Stimulated activated CD8-positive, alpha-beta memory T cell treated with anti-CD3 and anti-CD28 coated beads, Interleukin-12 subunit alpha, Interleukin-12 subunit beta, amount 100 ng/mL, for 24 hours (primary cell): ENCODE results near the gene PTPRE.
"Not testable (repeated sequence)": the region's sequence is repeated elsewhere in the genome, so short reads cannot be mapped to it uniquely, and the experiment has no call there.

ENCODE experiments used
- DNase-seq: peaks from one replicate; pipeline ENCODE4 v3.0.0-alpha.2; 2020; ENCODE audit errors: extremely low read depth

PTPRE gene

DNA sequence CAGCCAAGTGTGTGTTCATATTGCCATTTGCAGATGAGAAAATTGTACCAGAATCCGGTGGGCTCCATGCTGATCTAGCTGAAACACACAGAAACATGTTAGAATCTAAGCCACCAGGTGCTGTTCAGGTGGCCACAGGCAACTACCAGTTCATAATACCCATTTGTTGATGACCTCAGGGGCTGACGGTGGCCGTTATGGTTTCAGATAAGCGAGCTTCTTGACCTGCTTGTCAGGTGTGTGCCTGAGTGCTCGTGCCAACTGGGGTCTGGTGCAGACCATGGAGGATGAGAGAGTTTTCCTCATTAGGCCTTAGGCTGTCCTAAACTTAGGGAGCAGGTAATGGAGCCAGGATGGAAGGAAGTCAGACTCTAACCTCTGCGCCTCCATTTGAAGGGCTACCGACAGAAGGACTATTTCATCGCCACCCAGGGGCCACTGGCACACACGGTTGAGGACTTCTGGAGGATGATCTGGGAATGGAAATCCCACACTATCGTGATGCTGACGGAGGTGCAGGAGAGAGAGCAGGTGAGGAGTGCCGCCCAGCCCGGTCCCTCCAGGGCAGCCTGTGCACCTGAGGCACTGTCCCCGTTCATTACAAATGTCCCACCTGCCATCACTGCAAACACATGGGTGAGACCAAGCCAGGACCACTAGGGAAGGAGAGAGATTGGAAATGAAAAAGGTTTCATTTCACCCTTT is 166.2 kb downstream of the PTPRE start:
- DNase-seq: no peak

DNA sequence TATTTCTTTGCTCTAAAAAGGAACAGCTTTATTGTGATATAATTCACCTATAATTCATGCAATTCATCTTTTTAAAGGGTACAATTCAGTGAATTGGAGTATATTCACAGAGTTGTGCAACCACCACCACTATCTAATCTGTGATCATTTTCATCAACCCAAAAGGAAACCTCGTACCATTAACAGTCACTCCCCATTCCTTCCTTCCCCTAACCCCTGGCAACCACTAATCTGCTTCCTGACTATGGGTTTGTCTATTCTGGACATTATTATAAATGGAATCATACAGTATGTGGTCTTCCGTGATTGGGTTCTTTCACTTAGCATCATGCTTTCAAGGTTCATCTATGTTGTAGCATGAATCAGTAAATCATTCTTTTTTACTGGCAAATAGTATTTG is 167.0 kb downstream of the PTPRE start:
- DNase-seq: no peak

DNA sequence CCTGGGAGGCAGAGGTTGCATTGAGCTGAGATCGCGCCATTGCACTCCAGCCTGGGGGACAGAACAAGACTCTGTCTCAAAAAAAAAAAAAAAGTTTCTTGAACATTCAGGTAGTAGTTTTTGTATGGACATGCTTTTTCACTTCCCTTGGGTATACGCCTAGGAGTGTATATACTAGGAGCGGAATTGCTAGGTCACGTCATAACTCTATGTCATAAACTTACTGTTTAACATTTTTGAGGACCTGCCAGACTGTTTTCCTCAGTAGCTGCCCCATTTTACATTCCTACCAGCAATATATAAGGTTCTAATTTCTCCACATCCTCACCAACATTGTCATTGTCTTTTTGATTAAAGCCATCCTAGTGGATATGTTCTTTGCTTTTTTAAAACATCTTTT is 167.7 kb downstream of the PTPRE start:
- DNase-seq: no peak

DNA sequence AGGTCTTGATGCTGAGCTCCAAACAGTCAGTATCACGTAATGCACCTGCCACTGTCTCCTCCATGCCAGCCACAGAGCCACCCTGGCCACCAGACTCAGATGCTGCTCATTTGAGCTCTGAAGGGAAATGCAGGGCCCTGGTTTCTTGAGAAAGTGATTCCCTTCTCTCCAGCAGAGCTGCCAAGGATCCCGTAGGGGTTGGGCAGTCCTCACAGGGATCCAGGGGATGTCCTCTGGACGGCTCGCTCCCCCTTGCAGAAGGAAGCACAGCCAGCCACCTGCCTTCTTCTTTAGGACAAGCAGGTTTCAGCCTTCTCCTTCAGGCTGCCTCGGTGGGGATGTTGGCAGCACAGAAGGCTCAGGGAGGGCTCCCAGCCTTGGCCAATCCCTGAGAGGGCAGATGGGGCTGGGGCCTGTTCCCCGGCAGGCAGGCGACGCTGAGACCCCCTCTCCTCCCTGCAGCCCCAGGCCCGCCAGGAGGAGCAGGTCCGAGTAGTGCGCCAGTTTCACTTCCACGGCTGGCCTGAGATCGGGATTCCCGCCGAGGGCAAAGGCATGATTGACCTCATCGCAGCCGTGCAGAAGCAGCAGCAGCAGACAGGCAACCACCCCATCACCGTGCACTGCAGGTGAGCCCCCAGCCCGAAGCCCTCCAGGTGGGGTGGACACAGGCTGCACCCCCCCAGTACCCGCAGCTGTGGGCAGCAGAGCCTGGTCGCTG is 170.4 kb downstream of the PTPRE start:
- DNase-seq: no peak

DNA sequence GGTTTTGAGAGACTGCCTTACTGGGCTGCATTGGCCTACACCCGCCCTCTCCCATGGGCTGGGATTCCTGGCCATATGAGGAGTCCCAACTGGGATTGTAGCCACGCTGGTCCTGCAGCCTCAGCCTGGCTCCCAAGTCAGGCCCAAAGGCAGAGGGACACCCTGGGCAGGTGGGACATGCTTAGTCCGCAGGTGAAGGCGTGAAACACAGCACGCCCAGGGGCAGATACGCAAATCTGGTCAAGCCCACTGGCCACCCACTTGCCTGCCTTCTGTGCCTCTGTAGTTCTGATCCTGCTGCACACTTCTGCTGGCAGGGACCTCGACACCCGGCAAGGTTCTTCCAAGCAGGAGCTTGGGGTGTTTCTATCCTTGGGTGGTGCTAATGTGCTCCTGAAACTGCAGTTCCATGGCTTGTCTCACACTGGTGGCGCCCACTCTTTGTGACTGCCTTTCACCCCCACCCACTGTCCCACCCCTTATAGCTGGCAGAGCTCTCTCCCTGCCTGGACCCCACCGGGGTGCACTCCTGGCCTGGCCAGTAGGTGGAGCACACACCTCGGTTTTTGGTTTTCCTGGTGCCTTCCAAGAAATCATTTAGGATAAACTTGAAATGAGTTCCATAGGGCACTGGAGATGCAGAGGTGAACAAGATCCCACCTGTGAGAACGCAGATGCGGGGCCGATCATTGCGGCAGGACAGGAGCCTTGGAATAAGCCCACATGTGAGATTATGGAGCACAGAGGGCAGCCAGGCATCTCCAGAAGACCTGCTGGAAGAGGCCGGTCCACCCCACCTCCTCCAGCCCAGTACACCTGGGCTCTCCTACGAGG is 171.4 kb downstream of the PTPRE start:
- no peak for DNase-seq

DNA sequence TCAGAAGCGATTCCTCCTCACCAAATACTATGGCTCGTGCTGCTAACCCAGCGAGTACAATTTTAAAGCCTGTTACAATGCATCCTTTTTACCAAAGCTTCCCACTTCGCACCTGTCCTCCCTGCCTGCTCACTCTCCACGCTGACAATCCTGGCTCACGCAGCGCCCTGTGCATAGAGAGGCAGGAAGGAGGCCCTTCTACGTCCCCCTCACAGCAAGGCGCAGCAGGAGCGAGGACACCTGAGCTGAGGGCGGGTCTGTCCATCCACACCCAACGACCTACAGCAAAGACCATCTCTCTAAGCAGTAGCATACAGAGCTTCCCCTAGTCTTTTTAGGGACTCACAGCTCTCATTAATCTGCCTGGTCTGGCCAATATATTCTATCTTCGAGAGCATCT is 173.3 kb downstream of the PTPRE start:
- no peak for DNase-seq

DNA sequence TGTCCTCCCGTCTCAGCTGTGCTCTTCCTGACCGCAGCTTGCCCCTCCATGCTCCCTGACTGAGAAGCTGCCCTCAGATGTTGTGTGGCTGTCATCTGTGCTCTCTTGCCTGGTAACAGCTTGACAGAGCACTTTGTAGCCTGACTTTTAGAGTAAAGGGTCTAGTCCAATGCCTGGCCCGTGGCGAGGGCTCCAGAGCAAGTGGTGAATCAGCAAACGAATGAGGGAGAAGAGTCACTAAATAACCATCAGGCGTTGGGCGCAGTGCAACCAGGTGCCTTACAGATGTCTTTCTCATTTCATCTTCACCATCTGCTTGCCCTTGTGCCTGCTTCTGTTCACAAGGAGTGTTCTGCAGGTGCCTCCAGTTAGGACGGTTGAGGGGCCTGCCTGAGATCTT is 173.7 kb downstream of the PTPRE start:
- DNase-seq: no peak

DNA sequence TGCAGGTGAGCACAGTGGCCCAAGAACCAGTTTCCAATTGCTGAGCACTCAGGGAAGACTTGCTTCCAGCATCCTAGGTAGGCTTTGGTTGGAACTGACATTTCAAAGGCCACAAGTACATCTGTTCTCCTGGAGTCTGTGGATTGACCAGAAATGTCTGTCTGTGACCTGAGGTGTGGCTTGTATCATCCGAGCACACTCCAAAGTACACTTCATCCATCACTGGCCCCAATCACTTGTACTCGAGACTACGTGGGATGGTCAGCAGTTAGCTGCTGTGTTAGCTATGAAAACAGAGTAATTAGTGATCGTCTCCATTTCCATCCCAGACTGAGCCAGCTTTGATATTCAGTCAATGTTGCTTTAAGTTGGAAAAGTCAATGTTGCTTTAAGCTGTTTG is 174.3 kb downstream of the PTPRE start:
- DNase-seq: no peak

DNA sequence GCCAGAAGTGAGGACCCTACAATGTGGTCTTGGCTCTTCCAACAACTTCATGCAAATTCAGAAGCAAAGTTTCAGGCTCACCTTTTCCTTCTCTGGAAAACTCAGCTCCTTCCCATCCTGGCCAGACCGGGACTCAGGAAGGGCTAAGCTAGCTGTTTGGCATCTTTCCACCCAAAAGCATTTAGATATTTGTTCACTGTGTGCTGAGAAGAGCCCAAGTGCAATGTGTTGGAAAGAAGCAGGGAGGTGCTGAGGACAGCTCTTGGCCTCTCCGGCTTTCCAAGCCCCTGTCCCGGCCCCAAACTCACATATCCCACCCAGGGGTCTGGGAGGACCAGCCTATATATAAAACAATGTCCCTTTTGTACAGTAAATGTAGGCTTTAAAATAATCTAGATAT is 174.8 kb downstream of the PTPRE start:
- DNase-seq: no peak

DNA sequence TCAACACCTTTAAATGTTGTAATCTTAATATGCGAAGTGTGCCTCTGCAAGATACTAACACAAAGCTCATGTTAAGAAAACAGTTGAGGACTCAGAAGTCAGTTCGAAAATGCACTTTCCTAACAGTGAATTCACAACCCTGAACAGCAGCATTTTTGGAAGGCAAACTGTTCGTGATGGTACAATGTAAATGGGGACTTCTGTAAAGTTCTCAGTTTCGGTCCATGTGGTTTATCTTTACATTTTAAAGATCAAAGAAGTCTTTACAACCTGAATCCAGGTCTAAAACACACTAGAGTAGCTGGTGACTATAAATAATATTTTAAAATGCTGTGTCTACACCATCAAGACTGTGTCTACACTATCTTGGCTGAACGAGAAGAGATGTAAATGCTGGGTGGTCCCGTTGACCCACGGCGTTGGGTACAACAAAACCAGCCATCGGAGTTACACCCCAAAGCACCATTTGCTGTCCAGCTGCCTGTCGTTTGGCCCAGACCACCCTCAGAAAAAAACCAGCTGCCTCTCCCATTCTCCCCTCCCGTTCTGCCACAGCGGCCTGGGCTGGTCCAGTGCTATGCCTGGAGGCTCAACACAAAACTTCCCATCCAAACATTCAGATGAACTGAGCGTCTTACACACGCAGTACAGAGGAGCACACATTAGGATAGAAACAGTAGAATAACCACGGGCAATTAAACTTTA is 176.4 kb downstream of the PTPRE start:
- no peak for DNase-seq

DNA sequence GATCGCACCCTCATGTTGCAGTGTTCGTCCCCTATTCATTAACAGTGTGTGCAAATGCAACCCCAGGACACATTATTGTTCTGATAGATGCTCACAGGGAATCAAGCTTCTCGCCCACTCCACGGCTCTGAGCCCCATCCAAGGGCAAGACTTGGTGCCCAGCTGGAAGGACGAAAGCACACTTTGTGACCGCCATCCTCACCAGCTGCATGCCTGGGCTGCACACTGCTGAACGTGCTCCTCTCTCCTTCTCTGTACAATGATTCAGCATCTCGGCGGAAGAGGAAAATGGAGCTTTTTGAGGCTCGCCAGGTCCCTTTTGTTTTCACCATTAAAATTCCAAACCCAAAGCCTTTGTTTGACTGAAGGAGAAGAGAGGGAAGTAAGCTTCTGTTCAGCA is 177.5 kb downstream of the PTPRE start:
- no peak for DNase-seq

DNA sequence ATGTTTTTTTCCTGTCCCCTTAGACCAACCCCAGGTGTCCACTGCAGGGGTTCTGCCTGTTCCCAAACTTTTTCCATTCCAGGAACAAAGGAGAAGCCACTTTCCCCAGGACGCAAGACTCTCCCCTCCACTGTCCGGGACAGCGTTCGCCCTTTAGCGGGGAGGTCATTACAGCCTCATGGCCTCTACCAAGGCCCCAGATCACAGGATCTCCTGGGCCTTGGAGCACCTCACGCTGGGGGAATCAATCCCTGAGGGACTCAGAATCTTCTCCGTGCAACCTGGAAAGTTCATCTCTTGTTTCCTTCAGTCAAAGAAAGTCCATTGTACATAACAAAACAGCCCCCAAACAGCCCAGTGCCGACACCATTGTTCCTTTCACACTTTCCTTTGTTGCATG is 178.1 kb downstream of the PTPRE start:
- no peak for DNase-seq

DNA sequence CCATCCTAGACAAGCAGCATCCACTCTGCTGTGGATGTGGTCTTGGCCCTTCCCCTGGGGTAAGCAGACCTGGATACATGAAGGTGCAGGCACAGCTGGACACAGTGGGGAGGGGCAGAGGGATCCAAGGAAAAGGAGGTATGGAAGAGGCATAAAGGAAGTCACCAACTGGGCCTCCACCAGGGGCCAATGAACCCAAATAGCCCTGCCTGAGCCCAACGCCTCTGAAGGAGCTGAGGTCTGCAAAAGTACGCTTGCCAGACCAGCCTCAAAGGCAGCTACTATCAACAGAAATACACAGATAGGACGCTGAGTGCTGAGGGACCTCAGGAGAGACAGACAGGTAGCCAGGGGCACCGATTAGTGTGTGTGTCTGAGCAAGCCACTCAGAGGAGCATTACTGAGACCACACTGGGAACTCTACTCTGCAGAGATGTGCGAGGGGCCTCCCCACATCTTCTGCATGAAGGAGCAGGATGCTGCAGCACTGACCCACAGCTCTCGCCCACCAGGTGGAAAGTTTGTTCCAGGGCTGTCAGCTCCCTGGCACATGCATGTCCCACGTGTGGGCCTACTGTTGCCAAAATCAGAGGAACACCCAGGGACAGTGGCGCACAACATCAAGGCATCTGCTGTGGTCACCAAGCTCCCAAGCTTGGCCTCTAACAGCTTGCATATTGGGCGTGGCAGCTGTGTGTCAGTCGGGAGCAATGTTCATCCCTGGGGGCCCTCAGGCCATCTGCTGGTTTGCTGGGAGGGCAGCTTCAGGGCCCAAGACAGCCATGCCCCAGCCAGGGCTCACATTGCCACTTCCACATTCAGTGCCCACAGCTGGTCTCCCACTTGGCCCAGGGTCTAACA is 179.3 kb downstream of the PTPRE start:
- no peak for DNase-seq

DNA sequence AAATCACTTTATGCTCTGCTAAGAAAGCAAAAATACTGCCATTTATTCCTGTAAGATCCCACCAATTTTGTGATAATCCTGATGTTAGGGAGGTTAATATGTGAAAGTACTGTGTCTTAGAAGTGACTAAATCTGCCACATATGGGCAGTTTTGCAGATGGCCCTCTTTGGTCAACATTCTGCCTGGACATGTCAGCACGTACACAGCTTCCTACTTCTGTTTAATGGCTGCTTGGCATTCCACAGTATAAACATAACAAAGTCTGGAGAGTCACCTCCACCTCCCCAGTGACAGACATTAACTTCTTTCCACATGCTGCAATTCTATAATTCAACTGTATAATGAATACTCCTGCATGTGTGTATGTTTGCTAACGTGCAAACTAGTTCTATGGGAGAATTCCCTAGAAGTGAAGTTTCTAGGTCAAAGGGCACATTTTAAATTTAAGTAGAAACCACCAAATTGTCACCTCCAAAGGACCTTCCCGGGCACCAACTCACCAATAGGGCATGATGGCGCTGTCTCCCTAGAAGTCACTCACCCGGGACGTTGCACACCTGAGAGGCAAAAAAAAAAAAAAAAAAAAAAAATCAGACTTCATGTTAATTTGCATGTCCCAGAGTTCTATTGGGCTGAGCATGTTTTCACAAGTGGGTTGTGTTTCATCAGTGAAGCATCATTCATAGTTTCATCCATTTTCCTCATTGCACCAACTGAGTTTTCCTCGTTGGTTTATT is 180.4 kb downstream of the PTPRE start:
- DNase-seq: no peak

DNA sequence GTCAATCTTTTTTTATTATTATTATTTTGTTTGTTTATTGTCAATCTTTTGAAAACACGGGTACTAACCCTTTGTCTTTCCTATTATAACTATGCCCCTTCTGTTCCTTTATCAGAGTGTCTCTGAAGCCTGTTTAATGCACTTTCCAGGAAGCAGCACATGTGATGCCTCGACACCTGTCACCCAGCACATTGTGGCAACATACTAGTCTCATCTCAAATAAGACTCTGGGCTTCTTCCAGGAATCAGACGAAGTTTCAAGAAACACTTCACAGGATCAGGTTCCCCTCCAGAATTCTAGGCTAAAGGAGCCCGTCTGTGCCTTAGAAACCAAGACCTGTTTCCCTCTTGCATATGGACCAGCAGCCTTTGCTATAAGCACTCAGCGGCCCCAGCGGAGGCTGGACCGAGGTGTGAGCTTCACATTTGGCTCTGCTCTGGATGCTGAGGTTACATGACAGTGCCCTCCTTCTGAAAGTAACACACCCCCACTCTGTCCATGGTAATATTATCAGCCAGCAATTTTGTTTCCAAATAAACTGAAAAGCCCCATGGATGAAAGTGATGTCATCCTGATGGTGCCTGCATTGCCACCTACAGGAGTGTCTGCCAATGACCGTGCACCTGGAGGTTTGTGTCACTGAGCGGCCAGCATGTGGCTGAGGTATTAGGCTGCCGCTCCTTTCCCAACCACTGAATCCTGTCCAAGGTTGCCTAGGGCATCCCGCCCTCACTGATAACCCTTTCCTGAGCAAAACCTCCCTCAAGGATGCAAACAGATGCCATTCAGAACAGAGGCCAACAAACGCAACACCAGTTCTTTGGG is 181.2 kb downstream of the PTPRE start:
- no peak for DNase-seq

DNA sequence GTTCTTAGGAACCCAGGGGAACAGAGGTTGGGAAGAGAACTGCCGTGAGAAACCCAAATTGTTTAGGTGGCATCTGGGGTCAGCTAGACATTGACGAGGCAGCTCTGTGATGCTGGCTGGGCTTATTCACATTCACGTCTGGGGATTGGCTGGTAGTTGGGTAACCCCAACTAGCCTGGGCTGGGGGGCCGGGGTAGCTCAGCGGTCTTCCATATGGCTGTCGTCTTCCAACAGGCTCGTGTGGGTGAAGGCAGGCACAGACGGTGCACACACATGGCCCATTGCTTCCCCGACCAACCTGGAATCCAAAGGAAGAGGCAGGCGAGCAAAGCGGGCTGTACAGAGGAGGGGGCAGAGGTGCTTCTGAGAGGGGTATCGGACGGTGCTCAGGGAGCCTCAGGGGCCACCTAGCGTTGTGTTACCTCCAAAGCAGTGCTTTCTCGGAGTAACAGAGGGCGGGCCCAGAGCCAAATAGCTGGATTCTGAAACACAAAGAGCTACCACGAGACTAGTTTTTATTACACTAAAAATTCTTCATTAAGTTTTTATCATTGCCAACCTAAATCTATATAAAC is 184.8 kb downstream of the PTPRE start:
- DNase-seq: no peak

DNA sequence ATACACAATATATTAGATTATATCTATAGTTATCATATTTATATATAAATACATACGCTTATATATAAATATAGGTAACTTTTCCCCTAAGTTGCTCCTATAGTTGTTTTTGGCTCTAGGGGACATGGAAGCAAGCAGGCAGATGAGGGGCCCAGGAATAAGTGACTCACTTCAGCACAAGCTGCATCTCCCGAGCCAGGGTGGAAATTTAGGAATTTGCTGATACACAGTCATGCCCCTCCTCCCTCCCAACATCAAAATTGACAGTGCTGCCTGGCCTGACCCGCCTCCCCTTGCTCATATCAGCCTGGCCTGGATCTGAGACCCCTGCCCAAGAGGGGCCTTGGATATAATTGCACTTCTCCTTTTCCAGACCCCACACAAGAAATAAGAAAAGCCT is 185.6 kb downstream of the PTPRE start:
- DNase-seq: no peak

DNA sequence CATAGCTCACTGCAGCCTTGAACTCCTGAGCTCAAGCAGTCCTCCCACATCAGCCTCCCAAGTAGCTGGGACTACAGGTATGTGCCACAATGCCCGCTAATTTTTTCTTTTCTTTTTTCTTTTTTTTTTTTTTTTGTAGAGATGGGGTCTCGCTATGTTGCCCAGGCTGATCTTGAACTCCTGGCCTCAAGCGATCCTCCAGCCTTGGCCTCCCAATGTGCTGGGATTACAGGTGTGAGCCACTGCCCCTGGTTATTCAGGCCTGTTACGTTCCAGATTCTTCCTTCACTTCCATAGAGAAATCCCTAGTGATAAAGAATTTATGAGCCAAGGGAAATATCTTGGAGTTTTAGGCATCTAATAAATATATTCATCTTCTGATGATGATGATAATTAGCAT is 187.7 kb downstream of the PTPRE start:
- DNase-seq: not testable (repeated sequence)

DNA sequence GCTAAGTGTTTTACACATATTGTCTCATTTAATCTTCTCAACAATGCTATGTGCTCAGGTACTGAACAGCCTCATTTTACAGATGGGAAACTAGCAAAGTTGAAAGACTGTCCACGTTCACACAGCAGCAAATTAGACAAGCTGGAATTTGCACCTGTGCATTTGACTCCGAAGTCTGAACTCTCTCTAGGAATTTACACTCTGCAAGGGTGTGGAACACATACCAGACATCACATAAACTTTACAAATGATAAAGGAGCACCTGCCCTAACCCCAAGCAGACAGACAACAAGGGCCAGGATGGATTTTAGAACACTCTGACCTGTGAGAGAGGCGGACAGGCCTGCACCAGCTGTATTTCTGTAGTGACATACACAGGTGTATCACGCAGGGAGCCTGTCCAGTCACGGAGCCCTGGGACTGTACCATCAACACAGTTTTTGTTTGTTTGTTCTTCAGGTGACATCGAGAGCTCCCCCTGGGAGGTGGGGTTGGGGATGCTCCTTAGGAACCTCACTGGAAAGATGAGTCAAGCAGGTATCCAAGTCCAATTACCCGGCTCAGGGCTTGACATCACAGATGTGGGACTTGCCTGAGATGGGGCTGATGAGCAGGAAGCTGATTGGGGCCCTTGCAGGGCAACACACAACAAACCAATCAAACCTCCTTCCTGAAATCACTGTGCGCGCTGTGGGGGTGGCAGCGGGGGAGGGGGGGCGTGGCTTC is 188.3 kb downstream of the PTPRE start:
- DNase-seq: no peak
